Vagina (tissue), 2 donors: ENCODE data around the gene PLPPR4.

Source experiments
- CTCF ChIP-seq, 3 experiments: fragments of 450-650 bp in 2 of 3; fragments of 200-600 bp in 1 of 3; sonication (generic) in 1 of 3; IDR thresholded peaks; one replicate each; pipeline ENCODE4 v1.5.1; 2017 to 2019; ENCODE audit warnings: antibody characterized with exemption in 3 of 3, mild to moderate bottlenecking in 2 of 3, moderate library complexity in 2 of 3
- POLR2AphosphoS5 ChIP-seq, 2 donors: sonication (generic); formaldehyde crosslinking; IDR thresholded peaks; one replicate each; pipeline ENCODE4 v1.9.0; 2017; ENCODE audit warnings: antibody characterized with exemption in 2 of 2, mild to moderate bottlenecking in 2 of 2, low read depth in 1 of 2; ENCODE audit not compliant: insufficient read depth in 1 of 2

GRCh38 chr1:99292886-99293285, 28.6 kb downstream of the PLPPR4 start:
- TF ChIP-seq CTCF (IDR thresholded peaks at IDR 0.05) (no peak), POLR2AphosphoS5 (IDR thresholded peaks at IDR 0.05; ENCODE audit: insufficient read depth in 1 of 2, low read depth in 1 of 2) (no peak)
